PC-9 (cell line): Measurements from ENCODE around the gene CLEC4D. TPM values are rescaled to one million over a fixed set of nuclear protein-coding genes. Genes with fewer than 3 reads are reported as not detected.

Experiments used
- BruUV-seq: library from RNA; stranded (reverse); fragments of 400-500 nt; replicated peaks from 2 replicates; lab custom pipeline; 2021; lab: Mats Ljungman, UMichigan
- CTCF ChIA-PET: fragments of 300-600 bp; sonication (Branson Sonifier 250); formaldehyde crosslinking; loops from one replicate; lab custom pipeline; 2022; ENCODE audit warnings: antibody characterized with exemption; lab: Charles Lee
- POLR2A ChIA-PET: fragments of 300-600 bp; sonication (Branson Sonifier 250); formaldehyde crosslinking; loops from one replicate; lab custom pipeline; 2022; ENCODE audit warnings: antibody characterized with exemption; ENCODE audit not compliant: unreplicated experiment; lab: Charles Lee
- DNase-seq, 2 experiments: peaks; one replicate each; pipeline versions ENCODE4 v3.0.0 to v3.0.0-alpha.2; 2015 to 2022; ENCODE audit warnings: mixed read lengths in 1 of 2
- H2AFZ ChIP-seq: fragments of 200-600 bp; sonication (generic); 2 replicates; pipeline ENCODE4 v1.8.1; 2017; ENCODE audit warnings: antibody characterized with exemption
- H3F3A ChIP-seq: fragments of 200-600 bp; sonication (generic); 2 replicates; pipeline ENCODE4 v1.8.1; 2017; ENCODE audit warnings: antibody characterized with exemption, mild to moderate bottlenecking, low read depth; ENCODE audit not compliant: insufficient read depth
- H3K27ac ChIP-seq: fragments of 200-600 bp; sonication (generic); 2 replicates; pipeline ENCODE4 v1.6.1; 2016; ENCODE audit warnings: mixed run types
- H3K27me3 ChIP-seq: fragments of 200-600 bp; sonication (generic); 2 replicates; pipeline ENCODE4 v1.6.1; 2016; ENCODE audit warnings: low read depth, mixed run types; ENCODE audit not compliant: insufficient read depth
- H3K36me3 ChIP-seq: fragments of 200-600 bp; sonication (generic); 2 replicates; pipeline ENCODE4 v1.6.1; 2016; ENCODE audit warnings: low read depth, mixed run types
- H3K4me1 ChIP-seq: fragments of 200-600 bp; sonication (generic); replicated peaks from 2 replicates; pipeline ENCODE4 v1.6.1; 2016; ENCODE audit warnings: mixed run types; ENCODE audit not compliant: insufficient read depth
- H3K4me2 ChIP-seq: fragments of 200-600 bp; sonication (generic); 2 replicates; pipeline ENCODE4 v1.6.1; 2017; ENCODE audit warnings: mixed run types
- H3K4me3 ChIP-seq: fragments of 200-600 bp; sonication (generic); 2 replicates; pipeline ENCODE4 v1.6.1; 2016; ENCODE audit warnings: mixed run types
- H3K79me2 ChIP-seq: fragments of 200-600 bp; sonication (generic); 2 replicates; pipeline ENCODE4 v1.6.1; 2017; ENCODE audit warnings: low read depth, mixed run types
- H3K9me2 ChIP-seq: fragments of 200-600 bp; sonication (generic); 2 replicates; pipeline ENCODE4 v1.8.1; 2017; ENCODE audit warnings: mild to moderate bottlenecking; ENCODE audit not compliant: insufficient read depth
- H3K9me3 ChIP-seq: fragments of 200-600 bp; sonication (generic); 2 replicates; pipeline ENCODE4 v1.8.1; 2016; ENCODE audit warnings: low read depth; ENCODE audit not compliant: insufficient read depth
- H4K20me1 ChIP-seq: fragments of 200-600 bp; sonication (generic); 2 replicates; pipeline ENCODE4 v1.8.1; 2017; ENCODE audit not compliant: insufficient read depth
- CTCF ChIP-seq: fragments of 200-600 bp; sonication (generic); conservative IDR thresholded peaks from 2 replicates; pipeline ENCODE4 v1.6.1; 2017; ENCODE audit warnings: mixed run types, antibody characterized with exemption, mild to moderate bottlenecking, moderate library complexity
- EZH2 ChIP-seq: fragments of 200-600 bp; sonication (generic); IDR thresholded peaks from 2 replicates; pipeline ENCODE4 v1.8.0; 2017; ENCODE audit warnings: antibody characterized with exemption, low read depth
- intact Hi-C: fragments of 100-400 bp; cut with micrococcal nuclease; formaldehyde crosslinking; loops from one replicate; pipeline ENCODE4 v1.10.0; 2022; ENCODE audit not compliant: unreplicated experiment
- total RNA-seq: library from RNA; stranded (reverse); gene quantifications from 2 replicates; pipeline ENCODE4 v1.2.3, GENCODE V29; 2021

CLEC4D gene
- total RNA-seq, 1 experiment from 2014 or later = not detected

GRCh38 chr12:8559676-8560075 is 46.4 kb downstream of the CLEC4D start:
- Histone ChIP-seq H3K9me3 (no peaks in the 10 kb centered on the region), H3K4me3 (no peak overlapping the region), H3K9me2 (no peaks in the 10 kb centered on the region), H3K27ac (no peak overlapping the region), H2AFZ (no peak overlapping the region), H3K79me2 (no peaks in the 10 kb centered on the region), H3K36me3 (no peaks in the 10 kb centered on the region), H3K4me2 (no peak overlapping the region), H3K27me3 (no peaks in the 10 kb centered on the region; the same call in 1 of the 2 replicates), H4K20me1 (no peaks in the 10 kb centered on the region), H3F3A (no peaks in the 10 kb centered on the region), H3K4me1 (no peaks in the 10 kb centered on the region)
- ChIA-PET CTCF (interaction anchor here (0.6 kb wide), 1 partner anchor 1579 kb away, joined by 3 read pairs; no protein-coding TSS in a partner anchor), POLR2A (no interaction called here)
- no TSS peak for BruUV-seq
- no peak for TF ChIP-seq EZH2
- no peak for TF ChIP-seq CTCF
- intact Hi-C loops = no loop called here
- no peak for DNase-seq

GRCh38 chr12:8561011-8561410 is 47.7 kb downstream of the CLEC4D start:
- H3K4me3 ChIP-seq = no peak overlapping the region
- no peaks in the 10 kb centered on the region for H3K9me3 ChIP-seq
- intact Hi-C loops = no loop called here
- H2AFZ ChIP-seq = no peak overlapping the region
- no peak overlapping the region for H3K4me2 ChIP-seq
- TF ChIP-seq EZH2 (no peak), CTCF (no peak)
- H3K27ac ChIP-seq = no peak overlapping the region
- no peak for DNase-seq
- H3K36me3 ChIP-seq = no peaks in the 10 kb centered on the region
- no peaks in the 10 kb centered on the region for H3F3A ChIP-seq
- POLR2A ChIA-PET = no interaction called here
- no peaks in the 10 kb centered on the region for H4K20me1 ChIP-seq
- no peaks in the 10 kb centered on the region for H3K9me2 ChIP-seq
- H3K27me3 ChIP-seq = peaks cover 4% of the 10 kb centered on the region; the same call in 1 of the 2 replicates
- H3K4me1 ChIP-seq = no peaks in the 10 kb centered on the region
- no peaks in the 10 kb centered on the region for H3K79me2 ChIP-seq
- no TSS peak for BruUV-seq
- CTCF ChIA-PET = no interaction called here

GRCh38 chr12:8562310-8562709 is 49.0 kb downstream of the CLEC4D start:
- Histone ChIP-seq H3K27me3 (peaks cover 4% of the 10 kb centered on the region; the same call in 1 of the 2 replicates), H3F3A (no peaks in the 10 kb centered on the region), H3K9me3 (no peaks in the 10 kb centered on the region), H3K9me2 (no peaks in the 10 kb centered on the region), H3K4me3 (no peak overlapping the region), H3K4me2 (no peak overlapping the region), H3K36me3 (no peaks in the 10 kb centered on the region), H3K4me1 (no peaks in the 10 kb centered on the region), H2AFZ (no peak overlapping the region), H3K27ac (no peak overlapping the region), H4K20me1 (no peaks in the 10 kb centered on the region), H3K79me2 (no peaks in the 10 kb centered on the region)
- ChIA-PET POLR2A (interaction anchor here (0.7 kb wide), 1 partner anchor 8 kb away, joined by 3 read pairs; no protein-coding TSS in a partner anchor), CTCF (interaction anchor here (0.8 kb wide), 1 partner anchor 18 kb away, joined by 3 read pairs; no protein-coding TSS in a partner anchor)
- no TSS peak for BruUV-seq
- intact Hi-C loops = no loop called here
- TF ChIP-seq EZH2 (no peak), CTCF (peak; percentile 66)
- DNase-seq = no peak
